ENCODE measurements around the gene ESPL1. TPM values are rescaled to one million over a fixed set of nuclear protein-coding genes. Genes with fewer than 3 reads are reported as not detected.

Gene ESPL1
- total RNA-seq, 4 donors from 2014 or later, result 0.13 to 1.5 (median 0.52) TPM

DNA sequence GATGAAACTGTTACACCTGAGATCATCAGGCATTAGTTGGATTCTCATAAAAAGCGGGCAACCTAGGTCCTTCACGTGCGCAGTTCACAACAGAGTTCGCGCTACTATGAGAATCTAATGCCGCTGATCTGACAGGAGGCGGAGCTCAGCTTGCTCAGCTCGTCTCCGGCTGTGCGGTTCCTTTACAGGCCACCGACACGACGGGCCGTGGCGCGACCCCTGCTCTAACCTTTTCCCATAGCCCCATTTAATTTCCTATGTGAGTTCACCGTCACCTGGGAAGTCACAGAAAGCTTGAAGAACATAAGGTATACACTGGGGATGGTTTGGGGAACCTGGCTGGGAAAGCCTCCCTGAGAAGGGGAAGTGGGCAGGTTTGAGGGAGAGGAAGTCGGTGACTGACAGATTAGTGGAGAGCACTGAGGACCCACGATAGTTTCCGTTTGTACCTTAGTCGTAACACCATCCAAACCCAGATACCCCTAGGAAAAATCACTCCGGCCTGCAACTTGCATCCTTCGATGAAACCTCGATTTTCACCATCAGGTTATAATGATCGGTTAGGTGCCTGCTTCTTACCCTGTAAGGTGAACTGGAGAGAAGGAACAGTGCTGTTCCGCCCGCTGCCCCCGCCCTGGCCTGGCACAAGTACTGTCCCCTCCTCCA, 56.1 kb downstream of the ESPL1 start:
- Histone ChIP-seq H3K4me3 (replicated peaks in 1 of 3) (peak overlapping the region in 1 of 3 donors; percentile 85), H3K27ac (peak overlapping the region; percentile 66 to 90 (median 82)), H3K36me3 (peaks cover 0 to under 1% of the 10 kb centered on the region in 2 donors), H3K4me1 (peaks cover 27 to 31% of the 10 kb centered on the region in 2 donors), H3K27me3 (no peaks in the 10 kb centered on the region), H3K9me3 (no peaks in the 10 kb centered on the region)
- 36 to 37% methylated on average over 22 to 28 of the region's 28 CpGs for WGBS, 2 donors
- DNase-seq, result peak in 1 of 2 donors; percentile 6
- TF ChIP-seq, protein P1, sequence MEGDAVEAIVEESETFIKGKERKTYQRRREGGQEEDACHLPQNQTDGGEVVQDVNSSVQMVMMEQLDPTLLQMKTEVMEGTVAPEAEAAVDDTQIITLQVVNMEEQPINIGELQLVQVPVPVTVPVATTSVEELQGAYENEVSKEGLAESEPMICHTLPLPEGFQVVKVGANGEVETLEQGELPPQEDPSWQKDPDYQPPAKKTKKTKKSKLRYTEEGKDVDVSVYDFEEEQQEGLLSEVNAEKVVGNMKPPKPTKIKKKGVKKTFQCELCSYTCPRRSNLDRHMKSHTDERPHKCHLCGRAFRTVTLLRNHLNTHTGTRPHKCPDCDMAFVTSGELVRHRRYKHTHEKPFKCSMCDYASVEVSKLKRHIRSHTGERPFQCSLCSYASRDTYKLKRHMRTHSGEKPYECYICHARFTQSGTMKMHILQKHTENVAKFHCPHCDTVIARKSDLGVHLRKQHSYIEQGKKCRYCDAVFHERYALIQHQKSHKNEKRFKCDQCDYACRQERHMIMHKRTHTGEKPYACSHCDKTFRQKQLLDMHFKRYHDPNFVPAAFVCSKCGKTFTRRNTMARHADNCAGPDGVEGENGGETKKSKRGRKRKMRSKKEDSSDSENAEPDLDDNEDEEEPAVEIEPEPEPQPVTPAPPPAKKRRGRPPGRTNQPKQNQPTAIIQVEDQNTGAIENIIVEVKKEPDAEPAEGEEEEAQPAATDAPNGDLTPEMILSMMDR (IDR thresholded peaks at IDR 0.05), result no peak
- no peak for TF ChIP-seq POLR2A (IDR thresholded peaks at IDR 0.05)
- intact Hi-C loops (cut with DNase I), result loop anchor here (10.0 kb wide), 2 partner anchors 101 to 181 kb away; partner anchors contain the start of genes AMHR2, NPFF and TARBP2

DNA sequence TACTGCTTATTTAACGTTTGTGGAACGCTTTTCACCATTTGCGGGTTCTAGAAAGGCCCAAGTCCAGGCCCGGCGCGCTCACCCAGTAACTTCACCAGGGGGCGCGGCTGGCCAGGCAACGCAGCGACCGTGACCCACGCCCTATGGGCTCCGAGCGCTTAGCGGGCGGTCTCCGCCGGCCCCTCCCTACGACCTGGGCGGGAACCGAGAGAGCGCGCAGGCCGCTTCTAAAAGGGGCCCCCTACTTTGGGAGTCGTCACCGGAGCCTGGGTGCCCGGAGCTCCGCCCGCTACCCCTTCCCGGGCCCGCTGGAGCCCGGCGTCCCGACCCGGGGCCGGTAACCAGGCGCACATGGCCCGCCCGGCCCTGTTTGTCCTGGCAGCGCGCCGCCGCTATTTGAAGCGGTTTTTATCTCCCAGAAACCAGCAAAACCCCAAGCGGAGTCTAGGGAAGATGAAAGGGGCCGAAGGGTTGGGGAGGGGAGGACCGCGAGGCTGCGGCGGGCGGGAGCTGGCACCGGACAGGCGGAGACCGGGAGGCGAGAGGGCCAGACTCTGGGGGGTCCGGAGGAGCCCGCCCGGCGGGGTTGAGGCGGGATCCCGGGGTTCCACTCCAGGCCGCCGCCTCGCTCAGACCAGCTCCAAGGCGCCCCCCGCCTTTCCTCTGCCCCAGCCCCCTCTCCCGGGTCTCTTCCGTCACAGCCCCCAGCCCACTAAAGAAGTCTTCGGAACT, 56.8 kb downstream of the ESPL1 start:
- Histone ChIP-seq H3K27me3 (no peaks in the 10 kb centered on the region), H3K4me1 (peaks cover 27 to 31% of the 10 kb centered on the region in 2 donors), H3K9me3 (no peaks in the 10 kb centered on the region), H3K27ac (peak overlapping the region; percentile 66 to 90 (median 82)), H3K36me3 (no peaks in the 10 kb centered on the region), H3K4me3 (replicated peaks in 1 of 3) (peak overlapping the region; percentile 29 to 85 (median 43))
- TF ChIP-seq POLR2A (IDR thresholded peaks at IDR 0.05), result peak in 1 of 2 donors; percentile 79
- TF ChIP-seq, protein P1 (IDR thresholded peaks at IDR 0.05), result peak in 5 of 6 experiments; percentile 42 to 92 (median 82)
- DNase-seq, result peak; percentile 92 to 93
- intact Hi-C loops (cut with DNase I), result loop anchor here (10.0 kb wide), 2 partner anchors 100 to 180 kb away; partner anchors contain the start of genes AMHR2, NPFF and TARBP2
- WGBS, 2 donors, result 0 to 1% methylated on average over 18 to 40 of the region's 69 CpGs

DNA sequence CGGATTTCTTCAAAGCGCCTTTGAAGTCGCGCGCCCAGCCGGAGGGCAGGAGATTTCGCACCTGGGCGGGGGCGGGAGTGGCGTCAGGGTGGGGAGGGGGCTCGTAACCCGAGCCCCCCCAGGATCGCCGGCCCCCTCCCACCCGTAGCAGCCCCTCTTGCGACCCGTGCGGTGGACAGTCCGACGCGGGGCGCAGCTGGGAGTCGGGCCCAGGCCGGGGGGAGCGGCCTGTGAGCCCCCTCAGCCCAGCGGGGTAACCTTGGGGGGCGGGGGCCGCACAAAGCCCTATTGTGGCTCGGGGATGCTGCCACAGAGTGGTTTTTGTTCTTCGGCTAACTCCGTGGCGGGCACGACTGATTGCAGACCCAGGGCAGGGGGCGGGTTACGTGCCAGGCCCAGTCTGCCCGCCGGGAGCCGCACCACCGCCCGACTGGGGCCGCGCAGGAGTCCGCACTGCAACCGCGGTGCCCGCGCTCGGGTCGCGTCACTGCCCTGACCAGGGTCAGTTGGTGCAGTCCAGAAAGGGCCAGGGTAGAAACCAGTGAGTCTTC, 57.5 kb downstream of the ESPL1 start:
- intact Hi-C loops (cut with DNase I), result loop anchor here (10.0 kb wide), 2 partner anchors 99 to 179 kb away; partner anchors contain the start of genes AMHR2, NPFF and TARBP2
- TF ChIP-seq, protein P1 (IDR thresholded peaks at IDR 0.05), result peak in 1 of 6 experiments; percentile 7
- no peak for TF ChIP-seq POLR2A (IDR thresholded peaks at IDR 0.05)
- WGBS, 2 donors, result 0 to 1% methylated on average over 3 to 18 of the region's 50 CpGs
- peak overlapping the region; percentile 29 to 85 (median 43) for H3K4me3 ChIP-seq (replicated peaks in 1 of 3)
- peaks cover 21 to 27% of the 10 kb centered on the region in 2 donors for H3K4me1 ChIP-seq
- DNase-seq, result peak; percentile 43 to 48
- no peaks in the 10 kb centered on the region for H3K36me3 ChIP-seq
- no peaks in the 10 kb centered on the region for H3K9me3 ChIP-seq
- peak overlapping the region in 2 of 3 donors; percentile 82 to 90 for H3K27ac ChIP-seq
- no peaks in the 10 kb centered on the region for H3K27me3 ChIP-seq

DNA sequence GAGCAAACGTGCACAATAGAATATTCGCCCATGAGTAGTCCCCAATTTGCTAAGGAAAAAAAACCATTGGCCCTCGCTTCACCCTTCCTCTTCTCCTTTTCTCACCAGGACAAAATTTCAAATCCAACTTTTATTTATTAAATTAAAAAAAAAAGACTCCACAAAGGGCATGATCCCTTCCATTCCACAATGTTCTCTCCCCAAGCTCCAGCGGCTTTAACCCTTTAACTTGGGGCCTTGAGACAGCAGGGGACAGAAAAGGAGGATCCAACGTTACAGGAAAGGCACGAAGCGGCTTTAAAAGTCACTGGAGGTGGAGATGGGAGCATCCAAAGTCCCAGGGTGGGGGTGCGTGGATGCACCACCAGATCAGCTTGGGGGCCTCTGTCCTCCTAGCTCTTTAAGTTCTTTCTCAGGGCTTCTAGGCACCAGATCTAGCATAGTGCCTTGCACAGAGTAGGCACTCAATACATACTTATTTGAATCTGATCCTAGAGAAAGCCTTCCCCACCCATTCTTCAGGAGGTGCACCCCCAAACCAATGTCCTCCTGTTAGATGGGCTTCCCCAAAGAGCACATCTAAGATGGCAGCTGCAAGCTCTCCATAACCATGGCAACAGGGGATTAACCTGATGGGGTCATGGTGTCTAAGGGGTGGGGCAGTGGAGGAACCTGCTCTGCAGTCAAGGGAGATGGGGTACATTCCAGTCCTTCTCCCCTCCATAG, 58.5 kb downstream of the ESPL1 start:
- H3K36me3 ChIP-seq, result no peaks in the 10 kb centered on the region
- WGBS, 2 donors, result 77 to 78% methylated on average over 8 of the region's 8 CpGs
- peaks cover 18 to 23% of the 10 kb centered on the region in 2 donors for H3K4me1 ChIP-seq
- intact Hi-C loops (cut with DNase I), result loop anchor here (10.0 kb wide), 2 partner anchors 98 to 178 kb away; partner anchors contain the start of genes AMHR2, NPFF and TARBP2
- no peaks in the 10 kb centered on the region for H3K27me3 ChIP-seq
- TF ChIP-seq, protein P1 (IDR thresholded peaks at IDR 0.05), result no peak
- no peak for TF ChIP-seq POLR2A (IDR thresholded peaks at IDR 0.05)
- no peaks in the 10 kb centered on the region for H3K9me3 ChIP-seq
- no peak overlapping the region for H3K27ac ChIP-seq
- no peak for DNase-seq
- H3K4me3 ChIP-seq (replicated peaks in 1 of 3), result no peak overlapping the region
